Trophoblast cell (in vitro differentiated cells and primary cell): ENCODE results near the gene CNTFR.
A peak's percentile ranks its signal among the peaks of the same experiment; 100 is the strongest.

Experiments used
- DNase-seq, 2 donors: peaks; one replicate each; pipeline ENCODE4 v3.0.0-alpha.2; 2016
- H2AFZ ChIP-seq: 2 replicates; pipeline ENCODE4 v1.6.1; 2013; ENCODE audit warnings: low read length, moderate library complexity, mild to moderate bottlenecking; ENCODE audit not compliant: insufficient read depth, poor library complexity
- H2AK5ac ChIP-seq: 2 replicates; pipeline ENCODE4 v1.6.1; 2013; ENCODE audit warnings: mild to moderate bottlenecking, low read length
- H2BK120ac ChIP-seq: 2 replicates; pipeline ENCODE4 v1.6.1; 2013; ENCODE audit warnings: low read length, mild to moderate bottlenecking, moderate library complexity; ENCODE audit not compliant: insufficient read depth, poor library complexity
- H2BK12ac ChIP-seq: 2 replicates; pipeline ENCODE4 v1.6.1; 2013; ENCODE audit warnings: mild to moderate bottlenecking, low read length, moderate library complexity
- H2BK5ac ChIP-seq: 2 replicates; pipeline ENCODE4 v1.6.1; 2013; ENCODE audit warnings: low read length, low read depth, moderate library complexity, mild to moderate bottlenecking; ENCODE audit not compliant: poor library complexity
- H3K14ac ChIP-seq: 2 replicates; pipeline ENCODE4 v1.6.1; 2013; ENCODE audit warnings: mild to moderate bottlenecking, low read length
- H3K18ac ChIP-seq: 2 replicates; pipeline ENCODE4 v1.6.1; 2013; ENCODE audit warnings: mild to moderate bottlenecking, low read length
- H3K23ac ChIP-seq: 2 replicates; pipeline ENCODE4 v1.6.1; 2013; ENCODE audit warnings: low read length
- H3K27ac ChIP-seq: 2 replicates; pipeline ENCODE4 v1.5.1; 2013; ENCODE audit warnings: low read depth, mild to moderate bottlenecking, inconsistent platforms, low read length, moderate library complexity
- H3K27me3 ChIP-seq: 2 replicates; pipeline ENCODE4 v1.6.1; 2013; ENCODE audit warnings: inconsistent platforms, mild to moderate bottlenecking, low read length, moderate library complexity; ENCODE audit not compliant: insufficient read depth
- H3K36me3 ChIP-seq, 2 experiments: 1 replicate in 1 of 2; 2 replicates in 1 of 2; pipeline ENCODE4 v1.6.1; 2013; ENCODE audit warnings: low read length in 2 of 2, mild to moderate bottlenecking in 2 of 2, moderate library complexity in 1 of 2; ENCODE audit not compliant: insufficient read depth in 2 of 2, control insufficient read depth in 1 of 2
- H3K4ac ChIP-seq: 2 replicates; pipeline ENCODE4 v1.6.1; 2013; ENCODE audit warnings: low read depth, mild to moderate bottlenecking, low read length, moderate library complexity
- H3K4me1 ChIP-seq, 2 experiments: 1 replicate in 1 of 2; 2 replicates in 1 of 2; pipeline ENCODE4 v1.6.1; 2013; ENCODE audit warnings: low read length in 2 of 2, mild to moderate bottlenecking in 2 of 2, moderate library complexity in 1 of 2; ENCODE audit not compliant: insufficient read depth in 2 of 2, control insufficient read depth in 1 of 2
- H3K4me2 ChIP-seq: 2 replicates; pipeline ENCODE4 v1.6.1; 2013; ENCODE audit warnings: inconsistent platforms, mild to moderate bottlenecking, low read length, moderate library complexity
- H3K4me3 ChIP-seq: 2 replicates; pipeline ENCODE4 v1.5.1; 2013; ENCODE audit warnings: mild to moderate bottlenecking, low read depth, low read length, inconsistent platforms
- H3K79me1 ChIP-seq: one replicate; pipeline ENCODE4 v1.6.1; 2013; ENCODE audit warnings: low read length
- H3K79me2 ChIP-seq: 2 replicates; pipeline ENCODE4 v1.6.1; 2013; ENCODE audit warnings: low read length, mild to moderate bottlenecking; ENCODE audit not compliant: control insufficient read depth, insufficient read depth, poor library complexity
- H3K9ac ChIP-seq: 2 replicates; pipeline ENCODE4 v1.6.1; 2013; ENCODE audit warnings: mild to moderate bottlenecking, low read length
- H3K9me3 ChIP-seq: 2 replicates; pipeline ENCODE4 v1.6.1; 2013; ENCODE audit warnings: low read depth, mild to moderate bottlenecking, control low read depth, inconsistent platforms, low read length; ENCODE audit not compliant: insufficient read depth
- H4K12ac ChIP-seq: 2 replicates; pipeline ENCODE4 v1.6.1; 2013; ENCODE audit warnings: low read depth, mild to moderate bottlenecking, low read length, moderate library complexity
- H4K8ac ChIP-seq: 2 replicates; pipeline ENCODE4 v1.6.1; 2013; ENCODE audit warnings: low read depth, mild to moderate bottlenecking, low read length, moderate library complexity
- H4K91ac ChIP-seq: one replicate; pipeline ENCODE4 v1.6.1; 2013; ENCODE audit warnings: low read depth, mild to moderate bottlenecking, low read length, moderate library complexity
- WGBS: extraction: QIAGEN DNeasy Blood & Tissue Kit; methylation state at CpG from one replicate; pipeline ENCODE4 v1.1.7; 2013; ENCODE audit warnings: missing lambda C conversion rate; ENCODE audit not compliant: insufficient read length, insufficient coverage; ENCODE audit errors: extremely low coverage; 5-methylcytosine and 5-hydroxymethylcytosine counted together

CNTFR gene

GRCh38 chr9:34591248-34591916, 1.9 kb upstream of the CNTFR start:
- Histone ChIP-seq H3K4me2 (peak overlapping the region; percentile 17), H3K4me3 (no peak overlapping the region), H3K27ac (no peak overlapping the region), H3K36me3 (no peaks in the 10 kb centered on the region), H3K27me3 (peaks cover 67% of the 10 kb centered on the region), H3K14ac (no peak overlapping the region), H3K9me3 (peaks cover 5% of the 10 kb centered on the region), H2AFZ (no peak overlapping the region), H3K4me1 (peaks cover 12 to 14% of the 10 kb centered on the region in 2 experiments), H2BK5ac (no peak overlapping the region), H3K18ac (no peak overlapping the region), H2AK5ac (no peak overlapping the region), H4K91ac (no peak overlapping the region), H4K8ac (no peak overlapping the region), H2BK120ac (no peak overlapping the region), H3K23ac (no peak overlapping the region), H3K9ac (no peak overlapping the region), H2BK12ac (no peak overlapping the region), H4K12ac (no peak overlapping the region), H3K4ac (no peak overlapping the region), H3K79me1 (no peaks in the 10 kb centered on the region), H3K79me2 (no peaks in the 10 kb centered on the region)
- no CpG with 5 or more reads among the region's 60 CpGs for WGBS
- DNase-seq: peak; percentile 64 to 90

GRCh38 chr9:34590381-34591247, 1.1 kb upstream of the CNTFR start:
- no peak overlapping the region for H3K18ac ChIP-seq
- H3K4ac ChIP-seq: no peak overlapping the region
- H2BK120ac ChIP-seq: no peak overlapping the region
- no CpG with 5 or more reads among the region's 40 CpGs for WGBS
- H4K12ac ChIP-seq: no peak overlapping the region
- no peaks in the 10 kb centered on the region for H3K79me1 ChIP-seq
- H2AFZ ChIP-seq: no peak overlapping the region
- H2BK12ac ChIP-seq: no peak overlapping the region
- no peaks in the 10 kb centered on the region for H3K79me2 ChIP-seq
- no peak overlapping the region for H3K27ac ChIP-seq
- H3K4me2 ChIP-seq: peak overlapping the region; percentile 66
- no peak overlapping the region for H2BK5ac ChIP-seq
- no peak overlapping the region for H4K8ac ChIP-seq
- no peak overlapping the region for H4K91ac ChIP-seq
- H3K4me1 ChIP-seq: peaks cover 12 to 14% of the 10 kb centered on the region in 2 experiments
- no peak overlapping the region for H3K4me3 ChIP-seq
- no peak overlapping the region for H3K9ac ChIP-seq
- no peak overlapping the region for H3K14ac ChIP-seq
- H2AK5ac ChIP-seq: no peak overlapping the region
- no peak overlapping the region for H3K23ac ChIP-seq
- H3K27me3 ChIP-seq: peaks cover 74% of the 10 kb centered on the region
- DNase-seq: no peak
- H3K9me3 ChIP-seq: peaks cover 7% of the 10 kb centered on the region
- no peaks in the 10 kb centered on the region for H3K36me3 ChIP-seq

- Histone ChIP-seq H3K27me3 (peaks cover 85% of the 10 kb centered on the region), H2AK5ac (no peak overlapping the region), H3K18ac (no peak overlapping the region), H3K4me1 (peaks cover 12 to 14% of the 10 kb centered on the region in 2 experiments), H4K91ac (no peak overlapping the region), H2BK5ac (no peak overlapping the region), H4K8ac (no peak overlapping the region), H3K4me2 (peak overlapping the region; percentile 66), H3K9ac (no peak overlapping the region), H3K4me3 (peak overlapping the region; percentile 60), H3K9me3 (peaks cover 10% of the 10 kb centered on the region), H3K23ac (no peak overlapping the region), H3K4ac (no peak overlapping the region), H2BK120ac (no peak overlapping the region), H3K79me1 (no peaks in the 10 kb centered on the region), H2AFZ (no peak overlapping the region), H4K12ac (no peak overlapping the region), H3K27ac (no peak overlapping the region), H2BK12ac (no peak overlapping the region), H3K79me2 (no peaks in the 10 kb centered on the region), H3K14ac (no peak overlapping the region), H3K36me3 (no peaks in the 10 kb centered on the region)
- DNase-seq: no peak
- no CpG with 5 or more reads among the region's 86 CpGs for WGBS
Observed at GRCh38 chr9:34588671-34589635, 571 bp downstream of the CNTFR start.

- Histone ChIP-seq H3K36me3 (no peaks in the 10 kb centered on the region), H3K9me3 (peaks cover 10% of the 10 kb centered on the region), H2BK12ac (no peak overlapping the region), H3K4me3 (no peak overlapping the region), H3K23ac (no peak overlapping the region), H3K4ac (no peak overlapping the region), H2BK5ac (no peak overlapping the region), H2AK5ac (no peak overlapping the region), H3K27ac (no peak overlapping the region), H3K27me3 (peaks cover 74% of the 10 kb centered on the region), H2AFZ (no peak overlapping the region), H2BK120ac (no peak overlapping the region), H3K79me1 (no peaks in the 10 kb centered on the region), H3K9ac (no peak overlapping the region), H4K8ac (no peak overlapping the region), H3K18ac (no peak overlapping the region), H3K79me2 (no peaks in the 10 kb centered on the region), H4K91ac (no peak overlapping the region), H4K12ac (no peak overlapping the region), H3K4me1 (peaks cover 12 to 14% of the 10 kb centered on the region in 2 experiments), H3K4me2 (no peak overlapping the region), H3K14ac (no peak overlapping the region)
- WGBS: no CpG with 5 or more reads among the region's 2 CpGs
- no peak for DNase-seq
Observed at GRCh38 chr9:34587271-34587670, 2.3 kb downstream of the CNTFR start.
